Mucosa of rectum (tissue), 2 donors: ENCODE data around the gene CFAP299.

Source experiments
- H3K27ac ChIP-seq, 2 donors: one replicate each; pipeline ENCODE4 v1.7.0; 2013; ENCODE audit warnings: inconsistent platforms in 2 of 2, low read depth in 2 of 2, low read length in 2 of 2
- H3K27me3 ChIP-seq, 2 donors: one replicate each; pipeline ENCODE4 v1.7.0; 2013; ENCODE audit warnings: low read length in 2 of 2; ENCODE audit not compliant: control insufficient read depth in 2 of 2, insufficient read depth in 2 of 2
- H3K36me3 ChIP-seq, 2 donors: one replicate each; pipeline ENCODE4 v1.7.0; 2013; ENCODE audit warnings: low read length in 2 of 2; ENCODE audit not compliant: control insufficient read depth in 2 of 2, insufficient read depth in 2 of 2
- H3K4me1 ChIP-seq, 2 donors: one replicate each; pipeline ENCODE4 v1.7.0; 2013; ENCODE audit warnings: low read length in 2 of 2, mild to moderate bottlenecking in 1 of 2; ENCODE audit not compliant: control insufficient read depth in 2 of 2, insufficient read depth in 2 of 2
- H3K4me3 ChIP-seq, 2 donors: one replicate each; pipeline ENCODE4 v1.7.0; 2013; ENCODE audit warnings: low read length in 2 of 2
- H3K9ac ChIP-seq, 2 donors: one replicate each; pipeline ENCODE4 v1.7.0; 2013; ENCODE audit warnings: low read length in 2 of 2, low read depth in 1 of 2, mild to moderate bottlenecking in 1 of 2
- H3K9me3 ChIP-seq, 2 donors: one replicate each; pipeline ENCODE4 v1.7.0; 2013; ENCODE audit warnings: low read length in 2 of 2; ENCODE audit not compliant: control insufficient read depth in 2 of 2
- donor health status: healthy.
- donor health status: Normal muscosa, but diverticular disease.

CFAP299 gene

DNA sequence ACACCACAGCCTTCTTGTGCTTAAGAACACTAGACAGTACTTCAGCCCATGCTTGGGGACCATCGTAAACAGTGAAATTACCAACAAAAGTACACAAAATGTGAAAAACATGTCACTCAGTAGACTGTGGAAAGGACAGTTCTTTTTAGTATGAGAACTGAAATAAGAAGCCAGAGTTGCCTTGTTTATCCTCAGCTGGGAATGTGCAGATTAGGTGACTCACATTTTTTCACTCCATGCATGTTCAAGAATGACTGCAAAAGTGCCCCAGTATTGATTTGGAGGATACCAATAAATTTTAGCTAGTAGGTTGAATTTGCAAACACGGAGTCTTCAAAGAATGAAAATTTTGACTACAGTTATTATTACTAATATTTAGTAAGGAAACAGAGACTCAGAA, 671.9 kb downstream of the CFAP299 start:
- Histone ChIP-seq H3K4me1 (no peaks in the 10 kb centered on the region), H3K36me3 (no peaks in the 10 kb centered on the region), H3K4me3 (no peak overlapping the region), H3K27ac (no peak overlapping the region), H3K9me3 (no peaks in the 10 kb centered on the region), H3K27me3 (no peaks in the 10 kb centered on the region), H3K9ac (no peak overlapping the region)
